ENCODE measurements around the gene GRK6. TPM values are rescaled to one million over a fixed set of nuclear protein-coding genes. Genes with fewer than 3 reads are reported as not detected.

GRK6 gene
- polyA plus RNA-seq, 1 donor = 16.6 TPM

- Histone ChIP-seq H3K4me1 (ENCODE audit: control insufficient read depth, insufficient read depth, low read length) (peaks cover 15% of the 10 kb centered on the region), H3K4me3 (ENCODE audit: low read length) (peak overlapping the region; percentile 56), H3K27ac (ENCODE audit: low read length) (peak overlapping the region; percentile 68), H3K36me3 (ENCODE audit: control insufficient read depth, insufficient read depth, low read length) (peaks cover 31% of the 10 kb centered on the region), H3K27me3 (ENCODE audit: control insufficient read depth, insufficient read depth, low read length) (peaks cover 7% of the 10 kb centered on the region), H3K9me3 (ENCODE audit: control insufficient read depth, low read depth, low read length) (peaks cover 3% of the 10 kb centered on the region)
- WGBS (ENCODE audit: insufficient coverage, low lambda C conversion rate) = no CpG with 5 or more reads among the region's 76 CpGs
- peak; percentile 85 to 86 for DNase-seq
Observed at GRCh38 chr5:177455661-177456590, 29.4 kb downstream of the GRK6 start.

- Histone ChIP-seq H3K4me1 (ENCODE audit: control insufficient read depth, insufficient read depth, low read length) (peaks cover 15% of the 10 kb centered on the region), H3K36me3 (ENCODE audit: control insufficient read depth, insufficient read depth, low read length) (peaks cover 31% of the 10 kb centered on the region), H3K9me3 (ENCODE audit: control insufficient read depth, low read depth, low read length) (peaks cover 3% of the 10 kb centered on the region), H3K27ac (ENCODE audit: low read length) (no peak overlapping the region), H3K27me3 (ENCODE audit: control insufficient read depth, insufficient read depth, low read length) (peaks cover 7% of the 10 kb centered on the region), H3K4me3 (ENCODE audit: low read length) (no peak overlapping the region)
- WGBS (ENCODE audit: insufficient coverage, low lambda C conversion rate) = 0% methylated on average over 2 of the region's 12 CpGs
- DNase-seq = no peak
Observed at GRCh38 chr5:177456591-177456964, 30.1 kb downstream of the GRK6 start.

- peak; percentile 80 to 84 for DNase-seq
- H3K36me3 ChIP-seq (ENCODE audit: control insufficient read depth, insufficient read depth, low read length) = peaks cover 31% of the 10 kb centered on the region
- no peak overlapping the region for H3K4me3 ChIP-seq (ENCODE audit: low read length)
- no CpG with 5 or more reads among the region's 24 CpGs for WGBS (ENCODE audit: insufficient coverage, low lambda C conversion rate)
- H3K4me1 ChIP-seq (ENCODE audit: control insufficient read depth, insufficient read depth, low read length) = peaks cover 15% of the 10 kb centered on the region
- H3K27ac ChIP-seq (ENCODE audit: low read length) = no peak overlapping the region
- peaks cover 7% of the 10 kb centered on the region for H3K27me3 ChIP-seq (ENCODE audit: control insufficient read depth, insufficient read depth, low read length)
- peaks cover 3% of the 10 kb centered on the region for H3K9me3 ChIP-seq (ENCODE audit: control insufficient read depth, low read depth, low read length)
Observed at GRCh38 chr5:177456976-177457851, 30.7 kb downstream of the GRK6 start.

DNA sequence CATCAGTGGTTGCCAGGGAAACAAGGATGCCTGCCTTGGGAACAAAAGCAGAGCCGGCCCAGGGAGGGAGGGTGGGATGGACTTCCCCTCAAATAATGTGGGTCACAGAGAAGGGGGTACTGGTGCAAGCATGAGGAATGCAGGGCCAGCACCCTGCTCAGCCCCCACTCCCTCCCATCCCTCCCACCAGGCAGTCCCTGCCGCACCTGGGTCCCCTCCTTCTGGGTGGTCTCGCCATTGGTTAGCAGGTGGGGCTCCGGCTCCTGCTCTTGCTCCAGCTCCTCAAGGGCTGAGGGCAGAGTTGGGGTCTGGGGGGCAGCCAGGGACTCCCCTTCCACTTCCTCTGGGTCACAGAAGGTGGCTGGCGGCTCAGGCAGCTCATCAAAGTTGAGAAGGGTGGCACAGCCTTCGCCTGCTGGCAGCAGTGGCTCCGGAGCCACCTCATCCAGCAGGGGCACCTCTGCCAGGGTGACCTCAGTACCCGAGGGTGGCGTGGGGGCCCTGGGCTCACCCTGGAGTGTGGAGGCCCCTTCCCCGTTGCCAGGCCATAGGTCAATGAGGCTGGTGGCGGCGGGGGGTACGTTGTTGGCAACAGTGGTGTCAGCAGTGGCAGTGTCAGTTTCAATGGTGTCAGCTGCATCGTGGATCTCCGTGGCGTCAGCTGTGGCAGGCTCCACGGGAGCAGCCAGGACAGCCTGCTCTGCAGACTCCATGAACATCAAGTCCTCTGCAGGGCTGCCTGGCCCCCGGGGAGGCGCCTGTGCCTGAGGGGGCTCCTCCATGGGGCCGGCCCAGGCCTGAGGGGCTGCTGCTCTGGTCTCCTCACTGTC lies 31.6 kb downstream of the GRK6 start:
- peaks cover 31% of the 10 kb centered on the region for H3K36me3 ChIP-seq (ENCODE audit: control insufficient read depth, insufficient read depth, low read length)
- H3K27me3 ChIP-seq (ENCODE audit: control insufficient read depth, insufficient read depth, low read length) = peaks cover 7% of the 10 kb centered on the region
- peaks cover 3% of the 10 kb centered on the region for H3K9me3 ChIP-seq (ENCODE audit: control insufficient read depth, low read depth, low read length)
- no peak for DNase-seq
- WGBS (ENCODE audit: insufficient coverage, low lambda C conversion rate) = no CpG with 5 or more reads among the region's 20 CpGs
- no peak overlapping the region for H3K4me3 ChIP-seq (ENCODE audit: low read length)
- peaks cover 15% of the 10 kb centered on the region for H3K4me1 ChIP-seq (ENCODE audit: control insufficient read depth, insufficient read depth, low read length)
- H3K27ac ChIP-seq (ENCODE audit: low read length) = no peak overlapping the region

- no peak for DNase-seq
- Histone ChIP-seq H3K27ac (ENCODE audit: low read length) (no peak overlapping the region), H3K36me3 (ENCODE audit: control insufficient read depth, insufficient read depth, low read length) (peaks cover 33% of the 10 kb centered on the region), H3K9me3 (ENCODE audit: control insufficient read depth, low read depth, low read length) (peaks cover 3% of the 10 kb centered on the region), H3K4me3 (ENCODE audit: low read length) (no peak overlapping the region), H3K27me3 (ENCODE audit: control insufficient read depth, insufficient read depth, low read length) (no peaks in the 10 kb centered on the region), H3K4me1 (ENCODE audit: control insufficient read depth, insufficient read depth, low read length) (peaks cover 11% of the 10 kb centered on the region)
- no CpG with 5 or more reads among the region's 14 CpGs for WGBS (ENCODE audit: insufficient coverage, low lambda C conversion rate)
Observed at GRCh38 chr5:177458912-177459350, 32.5 kb downstream of the GRK6 start.

DNA sequence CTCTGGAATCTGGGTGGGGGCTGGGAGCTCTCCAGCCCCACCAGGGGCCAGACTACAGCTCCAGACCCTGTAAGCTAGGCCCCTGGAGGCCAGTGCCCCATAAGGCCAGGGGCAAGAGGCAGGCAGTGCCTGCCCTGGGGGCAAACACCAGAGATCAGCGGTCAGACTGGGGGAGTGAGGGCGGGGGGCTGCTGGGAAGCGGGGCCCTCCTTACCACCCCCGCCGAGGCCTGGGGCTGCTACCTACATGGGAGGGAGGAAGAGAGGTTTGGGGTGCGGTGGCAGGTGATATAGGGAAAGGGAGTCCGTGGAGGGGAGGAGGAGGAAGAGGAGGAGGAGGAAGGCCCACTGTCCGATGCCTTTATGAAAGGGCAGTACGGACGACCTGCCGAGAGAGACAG lies 32.9 kb downstream of the GRK6 start:
- no peak for DNase-seq
- H3K9me3 ChIP-seq (ENCODE audit: control insufficient read depth, low read depth, low read length) = peaks cover 3% of the 10 kb centered on the region
- H3K4me1 ChIP-seq (ENCODE audit: control insufficient read depth, insufficient read depth, low read length) = peaks cover 7% of the 10 kb centered on the region
- H3K27me3 ChIP-seq (ENCODE audit: control insufficient read depth, insufficient read depth, low read length) = no peaks in the 10 kb centered on the region
- no peak overlapping the region for H3K4me3 ChIP-seq (ENCODE audit: low read length)
- peaks cover 33% of the 10 kb centered on the region for H3K36me3 ChIP-seq (ENCODE audit: control insufficient read depth, insufficient read depth, low read length)
- H3K27ac ChIP-seq (ENCODE audit: low read length) = no peak overlapping the region
- no CpG with 5 or more reads among the region's 11 CpGs for WGBS (ENCODE audit: insufficient coverage, low lambda C conversion rate)

- Histone ChIP-seq H3K9me3 (ENCODE audit: control insufficient read depth, low read depth, low read length) (peaks cover 3% of the 10 kb centered on the region), H3K27ac (ENCODE audit: low read length) (no peak overlapping the region), H3K4me3 (ENCODE audit: low read length) (no peak overlapping the region), H3K4me1 (ENCODE audit: control insufficient read depth, insufficient read depth, low read length) (peaks cover 7% of the 10 kb centered on the region), H3K27me3 (ENCODE audit: control insufficient read depth, insufficient read depth, low read length) (no peaks in the 10 kb centered on the region), H3K36me3 (ENCODE audit: control insufficient read depth, insufficient read depth, low read length) (peaks cover 33% of the 10 kb centered on the region)
- WGBS (ENCODE audit: insufficient coverage, low lambda C conversion rate) = no CpG with 5 or more reads among the region's 28 CpGs
- DNase-seq = no peak
Observed at GRCh38 chr5:177459819-177460628, 33.5 kb downstream of the GRK6 start.

DNA sequence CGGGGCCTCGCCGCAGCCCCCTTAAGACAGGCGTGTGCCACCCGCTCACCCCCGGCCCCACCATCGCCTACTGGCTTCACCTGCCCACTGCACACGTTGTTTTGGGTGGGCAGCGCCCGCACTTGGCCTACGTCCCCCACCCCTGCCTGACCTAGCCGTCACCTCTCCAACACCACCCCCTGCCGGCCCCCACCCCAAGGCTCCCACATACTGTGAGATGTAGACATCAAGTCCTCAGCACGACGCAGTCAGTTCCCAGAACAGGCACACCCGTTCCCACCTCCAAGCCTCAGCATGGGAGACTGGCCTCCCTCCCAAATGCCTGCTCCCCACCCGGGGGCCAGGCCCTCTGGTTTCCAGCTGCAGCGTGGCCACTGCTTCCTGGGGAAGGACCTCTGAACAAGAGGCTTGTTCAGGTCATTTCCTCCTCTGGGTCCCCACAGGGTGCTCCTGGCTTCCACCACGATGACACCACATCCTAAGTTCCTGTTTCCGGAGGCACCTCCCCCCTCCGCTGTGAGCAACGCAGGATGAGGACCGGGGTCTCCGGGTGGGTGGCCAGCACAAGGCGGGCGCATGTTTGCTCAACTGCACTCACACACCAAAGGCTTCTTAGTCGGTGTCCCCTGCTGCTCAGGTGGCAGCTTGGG lies 35.7 kb downstream of the GRK6 start:
- Histone ChIP-seq H3K9me3 (ENCODE audit: control insufficient read depth, low read depth, low read length) (peaks cover 6% of the 10 kb centered on the region), H3K36me3 (ENCODE audit: control insufficient read depth, insufficient read depth, low read length) (peaks cover 48% of the 10 kb centered on the region), H3K4me1 (ENCODE audit: control insufficient read depth, insufficient read depth, low read length) (no peaks in the 10 kb centered on the region), H3K27me3 (ENCODE audit: control insufficient read depth, insufficient read depth, low read length) (no peaks in the 10 kb centered on the region), H3K4me3 (ENCODE audit: low read length) (no peak overlapping the region), H3K27ac (ENCODE audit: low read length) (no peak overlapping the region)
- no peak for DNase-seq
- WGBS (ENCODE audit: insufficient coverage, low lambda C conversion rate) = no CpG with 5 or more reads among the region's 27 CpGs

DNA sequence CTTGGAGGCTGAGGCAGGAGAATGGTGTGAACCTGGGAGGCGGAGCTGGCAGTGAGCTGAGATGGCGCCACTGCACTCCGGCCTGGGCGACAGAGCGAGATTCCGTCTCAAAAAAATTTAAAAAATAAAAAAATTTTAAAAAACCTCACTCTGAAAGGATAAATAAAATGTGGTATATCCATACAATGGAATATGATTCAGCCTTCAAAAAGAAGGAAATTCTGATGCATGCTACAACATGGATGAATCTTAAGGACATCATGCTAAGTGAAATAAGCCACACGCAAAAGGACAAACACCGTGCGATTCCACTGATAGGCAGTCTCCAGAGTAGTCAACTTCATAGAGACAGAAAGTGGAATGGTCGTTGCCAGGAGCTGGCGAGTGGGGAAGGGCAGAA lies 38.6 kb downstream of the GRK6 start:
- Histone ChIP-seq H3K36me3 (ENCODE audit: control insufficient read depth, insufficient read depth, low read length) (peaks cover 31% of the 10 kb centered on the region), H3K27ac (ENCODE audit: low read length) (no peak overlapping the region), H3K9me3 (ENCODE audit: control insufficient read depth, low read depth, low read length) (peaks cover 4% of the 10 kb centered on the region), H3K27me3 (ENCODE audit: control insufficient read depth, insufficient read depth, low read length) (no peaks in the 10 kb centered on the region), H3K4me1 (ENCODE audit: control insufficient read depth, insufficient read depth, low read length) (no peaks in the 10 kb centered on the region), H3K4me3 (ENCODE audit: low read length) (no peak overlapping the region)
- WGBS (ENCODE audit: insufficient coverage, low lambda C conversion rate) = 100% methylated on average over 1 of the region's 11 CpGs
- no peak for DNase-seq

Data from large intestine (tissue), 3 donors.